GM23248 (cell line): ENCODE measurements around the gene E2F1. TPM values are rescaled to one million over a fixed set of nuclear protein-coding genes. Genes with fewer than 3 reads are reported as not detected.

Experiments
- DNase-seq: peaks from one replicate; pipeline ENCODE4 v3.0.0-alpha.2; 2015
- H2AFZ ChIP-seq: fragments of 200-600 bp; sonication (generic); 2 replicates; pipeline ENCODE4 v1.6.1; 2016; ENCODE audit warnings: antibody characterized with exemption
- H3F3A ChIP-seq: fragments of 200-600 bp; sonication (generic); 2 replicates; pipeline ENCODE4 v1.6.1; 2016; ENCODE audit warnings: mild to moderate bottlenecking, antibody characterized with exemption, mixed run types; ENCODE audit not compliant: insufficient read depth
- H3K27ac ChIP-seq: fragments of 200-600 bp; sonication (generic); 2 replicates; pipeline ENCODE4 v1.5.1; 2016; ENCODE audit warnings: mild to moderate bottlenecking
- H3K27me3 ChIP-seq: fragments of 200-600 bp; sonication (generic); replicated peaks from 2 replicates; pipeline ENCODE4 v1.6.1; 2016; ENCODE audit warnings: mild to moderate bottlenecking; ENCODE audit not compliant: insufficient read depth
- H3K36me3 ChIP-seq: fragments of 200-600 bp; sonication (generic); 2 replicates; pipeline ENCODE4 v1.6.1; 2016; ENCODE audit warnings: low read depth, mild to moderate bottlenecking
- H3K4me1 ChIP-seq: fragments of 200-600 bp; sonication (generic); 2 replicates; pipeline ENCODE4 v1.6.1; 2016; ENCODE audit warnings: mild to moderate bottlenecking; ENCODE audit not compliant: insufficient read depth
- H3K4me2 ChIP-seq: fragments of 200-600 bp; sonication (generic); one replicate; pipeline ENCODE4 v1.6.1; 2016; ENCODE audit warnings: mild to moderate bottlenecking; ENCODE audit not compliant: unreplicated experiment
- H3K4me3 ChIP-seq: fragments of 200-600 bp; sonication (generic); 2 replicates; pipeline ENCODE4 v1.5.1; 2016; ENCODE audit warnings: mild to moderate bottlenecking
- H3K79me2 ChIP-seq: fragments of 200-600 bp; sonication (generic); 2 replicates; pipeline ENCODE4 v1.6.1; 2016; ENCODE audit warnings: mild to moderate bottlenecking; ENCODE audit not compliant: insufficient read depth
- H3K9ac ChIP-seq: fragments of 200-600 bp; sonication (generic); 2 replicates; pipeline ENCODE4 v1.6.1; 2016; ENCODE audit warnings: mild to moderate bottlenecking
- H3K9me2 ChIP-seq: fragments of 200-600 bp; sonication (generic); 2 replicates; pipeline ENCODE4 v1.6.1; 2016; ENCODE audit warnings: mixed run types, mild to moderate bottlenecking, moderate library complexity; ENCODE audit not compliant: insufficient read depth
- H3K9me3 ChIP-seq: fragments of 200-600 bp; sonication (generic); one replicate; pipeline ENCODE4 v1.6.1; 2017; ENCODE audit warnings: low read depth
- H4K20me1 ChIP-seq: fragments of 200-600 bp; sonication (generic); 2 replicates; pipeline ENCODE4 v1.6.0; 2016; ENCODE audit not compliant: insufficient read depth
- EZH2 ChIP-seq: fragments of 200-600 bp; sonication (generic); IDR thresholded peaks from 2 replicates; pipeline ENCODE4 v1.6.1; 2018; ENCODE audit warnings: antibody characterized with exemption, mild to moderate bottlenecking; ENCODE audit not compliant: insufficient read depth, poor library complexity, severe bottlenecking
- EZH2phosphoT487 ChIP-seq: fragments of 200-600 bp; sonication (generic); IDR thresholded peaks from 2 replicates; pipeline ENCODE4 v1.6.1; 2018; ENCODE audit warnings: antibody characterized with exemption, moderate library complexity, mild to moderate bottlenecking, low read depth; ENCODE audit not compliant: insufficient read depth
- WGBS, 2 experiments: methylation state at CpG; one replicate each; pipeline ENCODE4 v1.1.6; 2015 to 2017; ENCODE audit warnings: low lambda C conversion rate in 2 of 2, low coverage in 1 of 2; ENCODE audit errors: missing lambda C conversion rate in 2 of 2; 5-methylcytosine and 5-hydroxymethylcytosine counted together
- in situ Hi-C: fragments of 300-500 bp; cut with MboI; formaldehyde crosslinking; loops from 2 replicates; pipeline ENCODE4 v1.15.0; 2020
- polyA plus RNA-seq: library from polyadenylated mRNA; unstranded; fragments of >200 nt; fragmentation: Nextera tagmentation; extraction: Ambion mirVana; gene quantifications from 2 replicates; pipeline ENCODE4 v1.2.1, GENCODE V29; 2016
- total RNA-seq: library from RNA; depleted of rRNA; stranded (reverse); fragments of >200 nt; shearing (Covaris generic); gene quantifications from 2 replicates; pipeline ENCODE4 v1.2.3, GENCODE V29; 2014

The E2F1 gene
- total and polyA plus RNA-seq, 2 experiments from 2014 or later: 4.9 to 12.9 TPM

GRCh38 chr20:33668466-33669155 is 17.6 kb downstream of the E2F1 start:
- TF ChIP-seq EZH2phosphoT487 (no peak), EZH2 (no peak)
- no peak overlapping the region for H3K9ac ChIP-seq
- no peaks in the 10 kb centered on the region for H3K9me2 ChIP-seq
- H4K20me1 ChIP-seq: no peaks in the 10 kb centered on the region
- in situ Hi-C loops: no loop called here
- no peak overlapping the region for H3K4me2 ChIP-seq
- no peak overlapping the region for H2AFZ ChIP-seq
- no peak overlapping the region; the same call in 1 of the 2 replicates for H3K4me3 ChIP-seq
- peaks cover 18% of the 10 kb centered on the region for H3K79me2 ChIP-seq
- H3K9me3 ChIP-seq: no peaks in the 10 kb centered on the region
- 91% methylated on average over 13 of the region's 13 CpGs for WGBS, 2 experiments
- peaks cover 16% of the 10 kb centered on the region for H3F3A ChIP-seq
- DNase-seq: no peak
- no peaks in the 10 kb centered on the region for H3K27me3 ChIP-seq
- no peaks in the 10 kb centered on the region for H3K36me3 ChIP-seq
- H3K27ac ChIP-seq: no peak overlapping the region
- H3K4me1 ChIP-seq: peaks cover 27% of the 10 kb centered on the region

- Histone ChIP-seq H3K4me3 (peak overlapping the region; percentile 66), H3K9ac (peak overlapping the region; percentile 52), H3K4me2 (peak overlapping the region; percentile 63), H4K20me1 (no peaks in the 10 kb centered on the region), H3K27ac (peak overlapping the region; percentile 28), H3K36me3 (no peaks in the 10 kb centered on the region), H3K79me2 (peaks cover 11% of the 10 kb centered on the region; the same call in 1 of the 2 replicates), H3K4me1 (peaks cover 23% of the 10 kb centered on the region), H3K9me3 (no peaks in the 10 kb centered on the region), H3K27me3 (no peaks in the 10 kb centered on the region), H3K9me2 (no peaks in the 10 kb centered on the region), H3F3A (peaks cover 16% of the 10 kb centered on the region), H2AFZ (peak overlapping the region; percentile 80)
- in situ Hi-C loops: no loop called here
- TF ChIP-seq EZH2 (no peak), EZH2phosphoT487 (no peak)
- DNase-seq: peak; percentile 85
- WGBS, 2 experiments: 40 to 56% methylated on average over 41 to 47 of the region's 47 CpGs
Measured at GRCh38 chr20:33667676-33668465, 18.3 kb downstream of the E2F1 start.

- TF ChIP-seq EZH2 (no peak), EZH2phosphoT487 (no peak)
- peak overlapping the region; percentile 80 for H2AFZ ChIP-seq
Measured at GRCh38 chr20:33667245-33667675, 18.9 kb downstream of the E2F1 start.

GRCh38 chr20:33666293-33667244 is 19.6 kb downstream of the E2F1 start, which contains the start of gene ACTL10:
Gene ACTL10 (plus strand): TSS chr20:33666943. CDS start chr20:33667498, 555 bp downstream.
- Histone ChIP-seq H3K9ac (peak within 1 kb of the TSS; percentile 63), H3K27ac (peak within 1 kb of the TSS; percentile 71), H3K9me2 (no peaks in the 10 kb centered on the region), H3K4me1 (peaks cover 16% of the 10 kb centered on the region; the same call in 1 of the 2 replicates), H3K36me3 (no peaks in the 10 kb centered on the region), H3K79me2 (peaks cover 6% of the 10 kb centered on the region; the same call in 1 of the 2 replicates), H3F3A (peaks cover 16% of the 10 kb centered on the region), H3K27me3 (no peaks in the 10 kb centered on the region), H3K4me3 (peak within 1 kb of the TSS; percentile 66), H3K9me3 (no peaks in the 10 kb centered on the region), H3K4me2 (peak within 1 kb of the TSS; percentile 63), H2AFZ (peak within 1 kb of the TSS; percentile 80), H4K20me1 (no peaks in the 10 kb centered on the region)
- TF ChIP-seq EZH2 (no peak), EZH2phosphoT487 (no peak)
- WGBS, 2 experiments: 4 to 5% methylated on average over 41 to 47 of the region's 50 CpGs
- in situ Hi-C loops: no loop called here
- DNase-seq: peak; percentile 100

More at GRCh38 chr20:33667245-33667675, 18.9 kb downstream of the E2F1 start:
- Histone ChIP-seq H3K4me2 (peak overlapping the region; percentile 63), H3K4me3 (peak overlapping the region; percentile 66), H4K20me1 (no peaks in the 10 kb centered on the region), H3K9me3 (no peaks in the 10 kb centered on the region), H3K9me2 (no peaks in the 10 kb centered on the region), H3K9ac (peak overlapping the region; percentile 52), H3K36me3 (no peaks in the 10 kb centered on the region), H3K27ac (peak overlapping the region; percentile 28), H3F3A (peaks cover 16% of the 10 kb centered on the region), H3K79me2 (peaks cover 5% of the 10 kb centered on the region; the same call in 1 of the 2 replicates), H3K4me1 (peaks cover 18% of the 10 kb centered on the region), H3K27me3 (no peaks in the 10 kb centered on the region)
- in situ Hi-C loops: no loop called here
- WGBS, 2 experiments: 32 to 51% methylated on average over 38 to 45 of the region's 55 CpGs
- DNase-seq: no peak
